ENCODE results near the gene ANXA4.

DNA sequence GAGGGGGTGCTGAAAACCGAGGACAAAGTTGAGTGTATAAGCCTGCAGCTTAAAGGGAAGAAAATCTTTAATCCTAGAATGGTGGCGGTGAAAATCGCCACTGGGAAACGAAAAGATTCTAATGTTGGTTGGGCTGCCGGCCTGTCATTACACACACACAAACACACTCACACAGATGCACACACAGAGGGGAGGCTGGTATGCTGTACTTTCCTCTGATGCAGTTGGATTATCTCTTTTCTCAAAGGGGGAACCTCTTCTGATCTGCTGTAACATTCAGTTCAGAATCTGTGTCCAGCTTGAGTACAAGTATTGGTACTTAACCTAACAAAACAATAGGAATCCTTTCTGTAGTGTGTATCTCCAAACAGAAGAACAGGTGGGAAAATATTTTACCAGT is 39.0 kb downstream of the ANXA4 start:
- TF ChIP-seq POLR2AphosphoS5 (IDR thresholded peaks at IDR 0.05; ENCODE audit: low read depth, low read length) (no peak), POLR2A (IDR thresholded peaks at IDR 0.05; ENCODE audit: low read depth, low read length) (no peak)
